OCI-LY7 (cell line): ENCODE measurements around the gene TRIM10.

ENCODE experiments used
- CTCF ChIP-seq: fragments of 200-600 bp; sonication (generic); conservative IDR thresholded peaks from 2 replicates; pipeline ENCODE4 v1.5.1; 2014; ENCODE audit warnings: mild to moderate bottlenecking, antibody characterized with exemption, low read length, moderate library complexity, mixed read lengths
- EZH2phosphoT487 ChIP-seq: fragments of 200-600 bp; sonication (generic); IDR thresholded peaks from 2 replicates; pipeline ENCODE4 v1.6.1; 2018; ENCODE audit warnings: low read depth, borderline replicate concordance, mild to moderate bottlenecking, mixed run types, antibody characterized with exemption, low read length, moderate library complexity, mixed read lengths

GRCh38 chr6:30121446-30122366, 39.3 kb downstream of the TRIM10 start:
- TF ChIP-seq CTCF (no peak), EZH2phosphoT487 (no peak)
